ENCODE results near the gene POC1A. TPM values are rescaled to one million over a fixed set of nuclear protein-coding genes. Genes with fewer than 3 reads are reported as not detected.

Gene POC1A
- total RNA-seq, 1 experiment from 2014 or later: 32.2 TPM

DNA sequence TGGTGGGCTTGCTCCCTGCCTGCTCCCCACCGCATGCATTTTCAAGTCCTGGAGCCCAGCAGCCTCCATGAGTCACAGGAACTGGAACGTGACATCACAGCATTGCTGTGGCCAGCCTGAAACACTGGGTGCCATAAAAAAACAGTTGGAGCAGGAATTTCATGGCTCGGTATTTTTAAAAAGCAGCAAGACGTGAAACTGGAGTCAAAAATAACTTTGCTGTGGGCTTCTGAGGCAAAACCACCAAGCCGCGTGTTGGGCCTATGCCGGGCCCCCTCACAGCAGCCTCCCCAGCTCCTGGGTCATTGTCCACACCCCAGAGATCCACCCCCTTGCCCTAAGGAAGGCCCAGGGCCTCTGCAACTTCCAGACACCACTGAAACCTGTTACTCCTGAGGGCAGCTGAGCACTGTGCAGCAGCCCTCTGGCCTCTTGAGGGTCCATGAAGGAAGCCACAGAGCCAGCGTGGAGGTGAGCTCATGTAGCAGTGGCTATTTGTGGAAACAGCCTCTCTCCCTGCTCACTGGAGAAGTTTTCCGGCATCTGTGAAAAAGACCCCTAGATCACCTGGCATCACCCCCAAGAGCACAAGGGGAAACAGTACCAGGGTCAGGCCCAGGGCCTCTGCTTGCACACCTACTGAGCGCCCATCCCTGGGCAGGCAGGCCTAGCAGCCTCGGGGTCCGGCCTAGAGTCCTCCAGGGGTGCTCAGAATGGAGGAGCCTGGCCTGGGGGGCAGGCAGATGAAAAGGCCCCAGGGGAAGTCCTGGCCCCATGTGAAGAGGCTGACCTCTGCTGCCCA, 63.9 kb downstream of the POC1A start:
- BruUV-seq (replicated peaks): no TSS peak
- Mint-ChIP-seq H3K36me3 (ENCODE audit: insufficient read depth, unreplicated experiment) (peaks cover 10% of the 10 kb centered on the region), H3K27me3 (ENCODE audit: insufficient read depth, unreplicated experiment) (no peaks in the 10 kb centered on the region), H3K4me1 (ENCODE audit: low read depth, unreplicated experiment) (no peaks in the 10 kb centered on the region), H3K9me3 (ENCODE audit: unreplicated experiment) (no peaks in the 10 kb centered on the region), H3K27ac (ENCODE audit: unreplicated experiment) (peak overlapping the region; percentile 42), H3K4me3 (ENCODE audit: unreplicated experiment) (no peak overlapping the region)
- H3K4me3 ChIP-seq (ENCODE audit: low read depth, low read length): no peak overlapping the region
- H3K9me3 ChIP-seq: no peaks in the 10 kb centered on the region
- no peaks in the 10 kb centered on the region for H3K36me3 ChIP-seq (ENCODE audit: control insufficient read depth, insufficient read depth, low read length)
- no peak for DNase-seq
- intact Hi-C loops (cut with micrococcal nuclease; ENCODE audit: unreplicated experiment): no loop called here
- 0 out of 2 replicates have a peak, but pooled peaks cover 4% of the 10 kb centered on the region for H3K4me1 ChIP-seq
- H3K27me3 ChIP-seq (replicated peaks; ENCODE audit: control insufficient read depth, insufficient read depth, low read length): no peaks in the 10 kb centered on the region
- ChIA-PET POLR2A (no interaction called here), CTCF (no interaction called here)
- no peak for TF ChIP-seq CTCF (IDR thresholded peaks at IDR 0.05; ENCODE audit: insufficient read depth in 1 of 2, low read depth in 1 of 2, low read length in 1 of 2, severe bottlenecking in 1 of 2, unreplicated experiment in 1 of 2)

DNA sequence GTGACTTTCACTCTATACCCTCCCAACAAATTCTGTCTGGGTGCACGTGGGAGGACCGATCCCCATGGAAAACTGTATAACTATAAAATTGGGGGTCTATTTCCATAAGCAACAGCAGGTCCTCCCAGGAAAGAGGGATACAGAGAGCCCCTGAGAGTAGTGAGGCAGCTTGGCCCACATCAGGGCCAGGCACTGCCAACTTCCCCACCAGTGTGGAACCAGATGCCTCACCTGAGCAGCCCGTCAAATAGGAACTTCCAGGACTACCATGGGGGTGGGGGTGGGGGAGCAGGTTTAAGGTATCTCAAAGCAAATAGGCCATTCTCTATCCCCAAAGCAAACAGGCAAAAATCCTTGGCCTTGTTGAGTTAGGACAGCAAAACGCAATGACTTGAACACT, 64.5 kb downstream of the POC1A start:
- H3K9me3 ChIP-seq: no peaks in the 10 kb centered on the region
- H3K27me3 ChIP-seq (replicated peaks; ENCODE audit: control insufficient read depth, insufficient read depth, low read length): no peaks in the 10 kb centered on the region
- POLR2A ChIA-PET: no interaction called here
- no peak overlapping the region for H3K4me3 ChIP-seq (ENCODE audit: low read depth, low read length)
- no peak for DNase-seq
- intact Hi-C loops (cut with micrococcal nuclease; ENCODE audit: unreplicated experiment): no loop called here
- H3K27ac Mint-ChIP-seq (ENCODE audit: unreplicated experiment): peak overlapping the region; percentile 42
- H3K36me3 ChIP-seq (ENCODE audit: control insufficient read depth, insufficient read depth, low read length): no peaks in the 10 kb centered on the region
- H3K9me3 Mint-ChIP-seq (ENCODE audit: unreplicated experiment): no peaks in the 10 kb centered on the region
- CTCF ChIA-PET: no interaction called here
- no peak for TF ChIP-seq CTCF (IDR thresholded peaks at IDR 0.05; ENCODE audit: insufficient read depth in 1 of 2, low read depth in 1 of 2, low read length in 1 of 2, severe bottlenecking in 1 of 2, unreplicated experiment in 1 of 2)
- no peaks in the 10 kb centered on the region for H3K4me1 Mint-ChIP-seq (ENCODE audit: low read depth, unreplicated experiment)
- H3K4me1 ChIP-seq: 0 out of 2 replicates have a peak, but pooled peaks cover 4% of the 10 kb centered on the region
- H3K36me3 Mint-ChIP-seq (ENCODE audit: insufficient read depth, unreplicated experiment): peaks cover 10% of the 10 kb centered on the region
- no peak overlapping the region for H3K4me3 Mint-ChIP-seq (ENCODE audit: unreplicated experiment)
- H3K27me3 Mint-ChIP-seq (ENCODE audit: insufficient read depth, unreplicated experiment): no peaks in the 10 kb centered on the region
- no TSS peak for BruUV-seq (replicated peaks)

DNA sequence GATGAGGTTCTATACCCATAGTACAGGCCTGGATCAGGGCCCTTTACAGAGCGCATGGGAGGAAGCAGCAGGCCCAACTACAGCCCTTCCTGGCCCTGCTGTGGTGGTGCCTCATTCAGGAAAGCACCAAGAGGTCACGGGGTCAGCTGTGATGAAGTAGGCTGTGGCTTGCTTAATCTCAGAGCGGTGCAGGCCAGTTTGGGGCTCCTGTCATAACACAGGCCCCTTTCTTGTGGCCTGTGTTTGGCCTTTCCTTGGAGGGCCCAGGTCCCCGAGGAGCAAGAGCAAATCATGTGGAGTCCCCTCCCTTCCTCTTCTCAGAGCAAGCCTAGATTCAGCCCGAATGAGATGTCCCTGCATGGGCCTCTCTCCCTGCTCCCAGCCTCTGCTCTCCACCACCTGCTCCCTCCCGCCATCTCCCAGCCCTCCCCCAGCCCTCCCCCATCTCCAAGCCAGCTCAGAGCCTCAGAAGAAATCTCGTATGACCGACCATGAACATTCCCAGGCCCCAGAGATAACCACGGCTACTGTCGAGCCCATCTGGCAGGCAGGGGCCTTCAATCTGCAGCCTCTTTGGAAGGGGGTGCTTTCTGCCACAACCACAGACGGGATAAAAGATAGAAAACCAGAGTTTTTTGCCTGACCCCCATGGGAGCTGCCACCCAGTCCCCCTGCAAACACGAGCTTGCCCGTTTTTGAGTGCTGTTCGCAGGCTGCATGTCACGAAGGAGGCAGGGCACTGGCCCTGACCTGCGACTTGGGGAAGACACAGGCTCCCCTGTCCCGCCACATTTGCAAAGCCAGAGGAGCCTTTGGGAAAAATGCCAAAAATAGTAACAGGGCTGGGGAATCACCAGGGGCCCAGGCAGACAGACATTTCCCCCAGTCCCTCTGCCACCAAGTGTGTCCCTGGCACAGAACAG, 65.5 kb downstream of the POC1A start:
- H3K4me3 Mint-ChIP-seq (ENCODE audit: unreplicated experiment): no peak overlapping the region
- DNase-seq: no peak
- Histone ChIP-seq H3K9me3 (no peaks in the 10 kb centered on the region), H3K27me3 (replicated peaks; ENCODE audit: control insufficient read depth, insufficient read depth, low read length) (no peaks in the 10 kb centered on the region), H3K4me1 (0 out of 2 replicates have a peak, but pooled peaks cover 4% of the 10 kb centered on the region), H3K4me3 (ENCODE audit: low read depth, low read length) (no peak overlapping the region), H3K36me3 (ENCODE audit: control insufficient read depth, insufficient read depth, low read length) (no peaks in the 10 kb centered on the region)
- ChIA-PET POLR2A (no interaction called here), CTCF (interaction anchor here (0.6 kb wide), 2 partner anchors 32 to 34 kb away, joined by 4 to 13 read pairs; no protein-coding TSS in a partner anchor)
- peaks cover 6% of the 10 kb centered on the region for H3K36me3 Mint-ChIP-seq (ENCODE audit: insufficient read depth, unreplicated experiment)
- no peaks in the 10 kb centered on the region for H3K27me3 Mint-ChIP-seq (ENCODE audit: insufficient read depth, unreplicated experiment)
- H3K4me1 Mint-ChIP-seq (ENCODE audit: low read depth, unreplicated experiment): no peaks in the 10 kb centered on the region
- TF ChIP-seq CTCF (IDR thresholded peaks at IDR 0.05; ENCODE audit: insufficient read depth in 1 of 2, low read depth in 1 of 2, low read length in 1 of 2, severe bottlenecking in 1 of 2, unreplicated experiment in 1 of 2): no peak
- intact Hi-C loops (cut with micrococcal nuclease; ENCODE audit: unreplicated experiment): no loop called here
- no peak overlapping the region for H3K27ac Mint-ChIP-seq (ENCODE audit: unreplicated experiment)
- no peaks in the 10 kb centered on the region for H3K9me3 Mint-ChIP-seq (ENCODE audit: unreplicated experiment)
- no TSS peak for BruUV-seq (replicated peaks)

Measured in Caco-2 (cell line).